Measurements from ENCODE around the gene ZNF469. TPM values are rescaled to one million over a fixed set of nuclear protein-coding genes. Genes with fewer than 3 reads are reported as not detected.

The ZNF469 gene
- polyA plus RNA-seq, 3 donors: 0.02 to 0.16 (median 0.10) TPM

DNA sequence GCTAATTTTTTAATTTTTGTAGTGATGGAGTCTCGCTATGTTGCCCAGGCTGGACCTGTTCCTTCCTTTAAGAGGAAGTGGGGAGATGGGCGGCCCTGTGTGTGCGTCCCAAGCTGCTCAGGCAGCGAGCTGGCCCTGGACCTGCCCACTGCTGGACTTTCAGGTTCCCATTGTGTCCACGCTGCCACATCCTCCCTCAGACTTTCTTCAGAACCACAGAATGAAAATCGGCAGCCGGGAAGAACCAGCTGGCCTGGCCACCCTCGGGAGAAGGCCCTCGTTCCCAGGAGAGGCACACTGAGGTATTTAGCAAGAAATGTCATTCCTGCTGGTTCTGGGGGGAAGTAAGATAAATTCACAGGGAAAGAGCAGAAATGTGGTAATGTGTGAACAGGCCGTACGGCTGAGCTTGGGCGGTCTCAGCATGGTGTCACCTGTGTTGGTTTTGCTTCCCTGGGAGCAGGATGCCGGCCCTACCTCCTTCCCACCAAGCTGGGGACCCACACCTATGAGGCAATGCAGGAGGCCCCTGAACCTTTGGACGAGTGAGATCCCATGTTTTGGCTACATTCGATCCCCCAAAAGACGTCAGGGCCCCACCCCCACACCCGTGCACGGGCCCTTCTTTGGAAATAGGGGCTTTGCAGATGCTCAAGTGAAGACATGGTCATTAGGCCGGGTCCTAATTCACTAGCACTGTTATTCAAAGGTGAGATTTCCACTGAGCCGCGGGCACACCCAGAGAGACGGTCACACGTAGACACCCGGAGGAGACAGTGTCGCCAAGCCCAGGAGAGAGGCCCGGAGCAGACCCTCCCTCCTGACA, 35.9 kb upstream of the ZNF469 start:
- no peaks in the 10 kb centered on the region for H4K20me1 ChIP-seq (ENCODE audit: insufficient read depth, low read length)
- H3K9me3 ChIP-seq (replicated peaks in 1 of 2; ENCODE audit: control insufficient read depth in 1 of 2, insufficient read depth in 1 of 2, low read length in 2 of 2): peaks cover 0 to 11% of the 10 kb centered on the region in 2 donors
- no peak overlapping the region for H3K4me3 ChIP-seq (replicated peaks in 1 of 3; ENCODE audit: low read depth in 2 of 3, low read length in 3 of 3)
- H3K79me2 ChIP-seq (ENCODE audit: insufficient read depth, low read length): no peaks in the 10 kb centered on the region
- no peak for TF ChIP-seq CTCF (IDR thresholded peaks at IDR 0.05)
- H3K27me3 ChIP-seq (ENCODE audit: control insufficient read depth in 2 of 2, insufficient read depth in 2 of 2, low read length in 2 of 2): no peaks in the 10 kb centered on the region
- H3K4me1 ChIP-seq (ENCODE audit: control insufficient read depth in 1 of 2, insufficient read depth in 2 of 2, low read length in 2 of 2): no peaks in the 10 kb centered on the region
- 94% methylated on average over 15 of the region's 26 CpGs for WGBS (ENCODE audit: insufficient coverage)
- H2AFZ ChIP-seq (ENCODE audit: insufficient read depth, low read depth, low read length, poor library complexity, severe bottlenecking): no peak overlapping the region
- H3K27ac ChIP-seq (ENCODE audit: low read depth in 1 of 2, low read length in 2 of 2): no peak overlapping the region
- Mint-ChIP-seq H3K4me1 (peaks cover 3% of the 10 kb centered on the region), H3K27me3 (ENCODE audit: low read depth in 3 of 3) (peaks cover 2 to 6% (median 3%) of the 10 kb centered on the region in 3 donors), H3K27ac (no peak overlapping the region), H3K9me3 (peaks cover 0 to 10% (median 8%) of the 10 kb centered on the region in 7 donors), H3K4me3 (no peak overlapping the region), H3K36me3 (no peaks in the 10 kb centered on the region)
- no peak for DNase-seq
- intact Hi-C loops (cut with micrococcal nuclease): no loop called here
- H3K4me2 ChIP-seq (replicated peaks; ENCODE audit: extremely low read depth, low read length, poor library complexity, severe bottlenecking): no peak overlapping the region
- no peaks in the 10 kb centered on the region for H3K36me3 ChIP-seq (replicated peaks in 1 of 2; ENCODE audit: control insufficient read depth in 1 of 2, insufficient read depth in 2 of 2, low read length in 2 of 2)
- no peak overlapping the region for H3K9ac ChIP-seq (ENCODE audit: insufficient read depth, low read length, poor library complexity, severe bottlenecking)

DNA sequence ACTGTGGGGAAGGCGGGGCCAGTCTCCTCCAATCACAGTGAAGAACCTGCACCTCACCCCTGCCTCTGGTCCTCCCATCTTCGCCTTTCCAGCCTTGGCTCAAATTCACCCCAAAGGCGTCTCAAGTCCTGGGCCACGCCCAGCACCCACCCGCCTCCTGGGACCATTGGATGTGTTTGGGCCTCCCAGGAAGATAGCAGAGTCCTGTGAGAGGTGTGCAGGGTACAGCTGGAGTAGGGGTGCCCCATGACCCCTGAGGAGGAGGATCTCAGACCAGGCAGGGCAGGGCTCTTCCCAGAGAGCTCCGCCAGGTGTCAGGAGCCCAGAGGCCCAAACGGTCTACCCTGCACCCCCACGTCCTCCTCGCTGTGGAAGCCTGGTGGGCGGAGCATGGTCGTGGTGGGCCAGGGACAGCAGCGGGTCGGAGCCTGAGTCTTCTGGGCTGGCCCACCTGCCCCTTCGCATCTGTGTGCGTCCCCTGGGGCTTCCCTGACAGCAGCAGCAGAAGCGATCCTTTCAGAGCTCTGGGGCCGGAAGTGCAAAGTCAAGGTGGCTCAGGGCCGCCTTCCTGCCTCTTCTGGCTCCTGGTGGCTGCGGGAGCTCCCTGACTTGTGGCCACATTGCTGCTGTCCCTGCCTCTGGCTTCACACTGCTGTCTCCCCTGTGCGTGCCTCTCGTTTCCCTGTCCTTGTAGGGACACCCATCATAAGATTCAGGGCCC, 34.9 kb upstream of the ZNF469 start:
- no peak overlapping the region for H3K9ac ChIP-seq (ENCODE audit: insufficient read depth, low read length, poor library complexity, severe bottlenecking)
- no peak overlapping the region for H3K4me3 ChIP-seq (replicated peaks in 1 of 3; ENCODE audit: low read depth in 2 of 3, low read length in 3 of 3)
- Mint-ChIP-seq H3K27me3 (ENCODE audit: low read depth in 3 of 3) (peaks cover 2 to 10% (median 6%) of the 10 kb centered on the region in 3 donors), H3K4me1 (peaks cover 3% of the 10 kb centered on the region), H3K9me3 (peaks cover 0 to 10% (median 6%) of the 10 kb centered on the region in 7 donors), H3K36me3 (no peaks in the 10 kb centered on the region), H3K4me3 (no peak overlapping the region), H3K27ac (no peak overlapping the region)
- no peak overlapping the region for H2AFZ ChIP-seq (ENCODE audit: insufficient read depth, low read depth, low read length, poor library complexity, severe bottlenecking)
- no peaks in the 10 kb centered on the region for H3K79me2 ChIP-seq (ENCODE audit: insufficient read depth, low read length)
- H3K36me3 ChIP-seq (replicated peaks in 1 of 2; ENCODE audit: control insufficient read depth in 1 of 2, insufficient read depth in 2 of 2, low read length in 2 of 2): no peaks in the 10 kb centered on the region
- no peaks in the 10 kb centered on the region for H3K4me1 ChIP-seq (ENCODE audit: control insufficient read depth in 1 of 2, insufficient read depth in 2 of 2, low read length in 2 of 2)
- H3K9me3 ChIP-seq (replicated peaks in 1 of 2; ENCODE audit: control insufficient read depth in 1 of 2, insufficient read depth in 1 of 2, low read length in 2 of 2): peaks cover 0 to 11% of the 10 kb centered on the region in 2 donors
- intact Hi-C loops (cut with micrococcal nuclease): no loop called here
- WGBS (ENCODE audit: insufficient coverage): 47% methylated on average over 21 of the region's 21 CpGs
- DNase-seq: no peak
- no peak overlapping the region for H3K4me2 ChIP-seq (replicated peaks; ENCODE audit: extremely low read depth, low read length, poor library complexity, severe bottlenecking)
- no peaks in the 10 kb centered on the region for H4K20me1 ChIP-seq (ENCODE audit: insufficient read depth, low read length)
- H3K27ac ChIP-seq (ENCODE audit: low read depth in 1 of 2, low read length in 2 of 2): no peak overlapping the region
- no peak for TF ChIP-seq CTCF (IDR thresholded peaks at IDR 0.05)
- H3K27me3 ChIP-seq (ENCODE audit: control insufficient read depth in 2 of 2, insufficient read depth in 2 of 2, low read length in 2 of 2): no peaks in the 10 kb centered on the region

Data from CD14-positive monocyte (primary cell).